ENCODE data around the gene NECTIN3.

Gene NECTIN3

DNA sequence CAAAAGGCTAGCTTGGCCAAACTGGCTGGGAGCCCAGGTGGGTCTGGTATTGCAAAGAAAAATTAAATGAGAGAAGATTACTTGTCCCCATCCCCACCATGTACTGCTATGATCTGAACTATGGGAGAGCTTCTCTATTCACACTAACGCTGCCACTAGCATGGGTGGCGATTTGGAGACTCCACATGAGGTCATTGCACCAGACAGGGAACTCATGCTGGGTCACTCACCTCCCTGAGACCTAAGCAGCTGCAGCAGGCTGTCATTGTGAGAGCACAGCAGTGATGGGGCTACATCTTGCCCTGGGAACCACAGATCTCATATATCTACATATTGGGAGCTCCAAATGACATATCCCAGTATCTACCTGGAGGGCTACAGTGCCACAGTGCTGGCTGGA lies 36.3 kb upstream of the NECTIN3 start:
- Histone ChIP-seq H3K36me3 (ENCODE audit: low read depth) (no peaks in the 10 kb centered on the region), H3K9me3 (ENCODE audit: severe bottlenecking) (no peaks in the 10 kb centered on the region), H3K4me1 (ENCODE audit: insufficient read depth, poor library complexity, severe bottlenecking) (peaks cover 5% of the 10 kb centered on the region), H3K27ac (ENCODE audit: poor library complexity, severe bottlenecking) (no peak overlapping the region), H3K4me3 (ENCODE audit: severe bottlenecking) (no peak overlapping the region), H3K27me3 (ENCODE audit: insufficient read depth, poor library complexity, severe bottlenecking) (no peaks in the 10 kb centered on the region)
- ATAC-seq (ENCODE audit: low read depth) (no peak), DNase-seq (ENCODE audit: low spot score) (no peak)
- TF ChIP-seq, protein P1, sequence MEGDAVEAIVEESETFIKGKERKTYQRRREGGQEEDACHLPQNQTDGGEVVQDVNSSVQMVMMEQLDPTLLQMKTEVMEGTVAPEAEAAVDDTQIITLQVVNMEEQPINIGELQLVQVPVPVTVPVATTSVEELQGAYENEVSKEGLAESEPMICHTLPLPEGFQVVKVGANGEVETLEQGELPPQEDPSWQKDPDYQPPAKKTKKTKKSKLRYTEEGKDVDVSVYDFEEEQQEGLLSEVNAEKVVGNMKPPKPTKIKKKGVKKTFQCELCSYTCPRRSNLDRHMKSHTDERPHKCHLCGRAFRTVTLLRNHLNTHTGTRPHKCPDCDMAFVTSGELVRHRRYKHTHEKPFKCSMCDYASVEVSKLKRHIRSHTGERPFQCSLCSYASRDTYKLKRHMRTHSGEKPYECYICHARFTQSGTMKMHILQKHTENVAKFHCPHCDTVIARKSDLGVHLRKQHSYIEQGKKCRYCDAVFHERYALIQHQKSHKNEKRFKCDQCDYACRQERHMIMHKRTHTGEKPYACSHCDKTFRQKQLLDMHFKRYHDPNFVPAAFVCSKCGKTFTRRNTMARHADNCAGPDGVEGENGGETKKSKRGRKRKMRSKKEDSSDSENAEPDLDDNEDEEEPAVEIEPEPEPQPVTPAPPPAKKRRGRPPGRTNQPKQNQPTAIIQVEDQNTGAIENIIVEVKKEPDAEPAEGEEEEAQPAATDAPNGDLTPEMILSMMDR (IDR thresholded peaks at IDR 0.05; ENCODE audit: poor library complexity, severe bottlenecking), result no peak

DNA sequence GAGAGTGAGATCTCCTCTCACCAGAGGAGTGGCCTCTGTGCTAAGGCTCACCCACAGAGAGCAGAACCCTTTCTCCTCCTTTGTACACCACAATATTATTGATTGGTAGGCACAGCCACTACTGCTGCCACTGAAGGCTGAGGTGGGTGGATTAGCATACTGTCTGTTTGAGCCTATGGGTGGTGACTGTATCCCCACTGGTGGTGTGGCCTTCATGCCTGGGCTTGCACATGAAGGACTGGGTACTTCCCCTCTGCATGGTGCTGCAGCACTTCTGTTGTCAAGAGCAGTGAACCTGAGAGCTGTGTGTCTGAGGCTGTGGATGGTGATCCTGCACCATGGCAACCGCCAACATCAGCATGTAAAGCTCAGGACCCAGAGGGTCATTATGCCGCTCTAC lies 35.7 kb upstream of the NECTIN3 start:
- Histone ChIP-seq H3K4me3 (ENCODE audit: severe bottlenecking) (no peak overlapping the region), H3K36me3 (ENCODE audit: low read depth) (no peaks in the 10 kb centered on the region), H3K9me3 (ENCODE audit: severe bottlenecking) (no peaks in the 10 kb centered on the region), H3K4me1 (ENCODE audit: insufficient read depth, poor library complexity, severe bottlenecking) (peaks cover 5% of the 10 kb centered on the region), H3K27ac (ENCODE audit: poor library complexity, severe bottlenecking) (no peak overlapping the region), H3K27me3 (ENCODE audit: insufficient read depth, poor library complexity, severe bottlenecking) (no peaks in the 10 kb centered on the region)
- TF ChIP-seq, protein P1 (IDR thresholded peaks at IDR 0.05; ENCODE audit: poor library complexity, severe bottlenecking), result no peak
- ATAC-seq (ENCODE audit: low read depth) (no peak), DNase-seq (ENCODE audit: low spot score) (no peak)

DNA sequence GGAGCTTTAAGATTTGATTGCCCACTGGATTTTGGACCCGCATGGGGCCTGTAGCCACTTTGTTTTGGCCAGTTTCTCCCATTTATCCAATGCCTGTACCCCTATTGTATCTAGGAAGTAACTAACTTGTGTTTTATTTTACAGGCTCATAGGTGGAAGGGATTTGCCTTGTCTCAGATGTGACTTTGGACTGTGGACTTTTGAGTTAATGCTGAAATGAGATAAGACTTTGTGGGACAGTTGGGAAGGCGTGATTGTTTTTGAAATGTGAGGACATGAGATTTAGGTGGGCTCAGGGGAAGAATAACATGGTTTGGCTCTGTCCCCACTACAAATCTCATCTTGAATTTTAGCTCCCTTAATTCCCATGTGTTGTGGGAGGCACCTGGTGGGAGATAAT lies 30.7 kb upstream of the NECTIN3 start:
- Histone ChIP-seq H3K4me3 (ENCODE audit: severe bottlenecking) (no peak overlapping the region), H3K9me3 (ENCODE audit: severe bottlenecking) (no peaks in the 10 kb centered on the region), H3K27me3 (ENCODE audit: insufficient read depth, poor library complexity, severe bottlenecking) (no peaks in the 10 kb centered on the region), H3K36me3 (ENCODE audit: low read depth) (no peaks in the 10 kb centered on the region), H3K4me1 (ENCODE audit: insufficient read depth, poor library complexity, severe bottlenecking) (no peaks in the 10 kb centered on the region), H3K27ac (ENCODE audit: poor library complexity, severe bottlenecking) (no peak overlapping the region)
- ATAC-seq (ENCODE audit: low read depth) (no peak), DNase-seq (ENCODE audit: low spot score) (no peak)
- TF ChIP-seq, protein P1 (IDR thresholded peaks at IDR 0.05; ENCODE audit: poor library complexity, severe bottlenecking), result no peak

DNA sequence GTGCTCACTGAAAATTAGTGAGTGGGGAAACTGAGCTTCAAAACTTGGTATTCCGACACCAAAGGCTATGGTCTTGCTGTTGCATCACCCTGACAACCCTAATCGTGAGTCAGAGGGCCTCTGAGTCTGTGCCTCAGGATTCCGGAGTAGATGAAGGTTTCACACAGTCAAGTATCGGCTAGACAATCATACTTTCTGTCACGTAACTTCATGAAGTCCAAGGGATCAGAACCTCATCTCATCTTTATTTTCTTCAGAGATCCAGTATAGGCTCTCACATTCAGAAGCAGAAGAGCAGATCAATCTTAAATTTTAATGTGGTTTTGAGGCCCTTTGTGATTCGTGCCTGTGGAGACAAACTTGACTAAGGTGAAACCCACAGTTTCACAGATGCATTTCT lies 26.1 kb upstream of the NECTIN3 start:
- Histone ChIP-seq H3K27ac (ENCODE audit: poor library complexity, severe bottlenecking) (no peak overlapping the region), H3K4me3 (ENCODE audit: severe bottlenecking) (no peak overlapping the region), H3K9me3 (ENCODE audit: severe bottlenecking) (no peaks in the 10 kb centered on the region), H3K4me1 (ENCODE audit: insufficient read depth, poor library complexity, severe bottlenecking) (no peaks in the 10 kb centered on the region), H3K27me3 (ENCODE audit: insufficient read depth, poor library complexity, severe bottlenecking) (no peaks in the 10 kb centered on the region), H3K36me3 (ENCODE audit: low read depth) (no peaks in the 10 kb centered on the region)
- ATAC-seq (ENCODE audit: low read depth) (no peak), DNase-seq (ENCODE audit: low spot score) (no peak)
- TF ChIP-seq, protein P1 (IDR thresholded peaks at IDR 0.05; ENCODE audit: poor library complexity, severe bottlenecking), result no peak

DNA sequence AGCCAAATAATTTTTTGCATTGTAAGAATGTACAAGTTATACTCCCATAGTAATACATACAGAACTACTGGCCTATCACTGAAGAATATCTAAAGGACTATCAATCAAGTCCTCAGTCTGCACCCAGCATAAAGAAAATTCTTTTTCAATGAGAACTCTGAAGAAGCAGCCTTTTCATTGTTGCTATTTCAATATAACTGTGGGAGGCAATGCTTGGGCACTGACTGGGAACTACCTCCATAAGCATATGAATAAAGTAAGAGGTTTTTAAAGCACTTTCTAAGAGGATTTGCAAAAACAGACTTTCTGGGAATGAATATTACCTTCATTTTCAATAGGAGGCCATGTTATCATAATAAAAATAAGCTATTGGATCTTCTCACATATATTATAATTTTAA lies 24.6 kb upstream of the NECTIN3 start:
- Histone ChIP-seq H3K4me3 (ENCODE audit: severe bottlenecking) (no peak overlapping the region), H3K27me3 (ENCODE audit: insufficient read depth, poor library complexity, severe bottlenecking) (no peaks in the 10 kb centered on the region), H3K9me3 (ENCODE audit: severe bottlenecking) (no peaks in the 10 kb centered on the region), H3K36me3 (ENCODE audit: low read depth) (no peaks in the 10 kb centered on the region), H3K4me1 (ENCODE audit: insufficient read depth, poor library complexity, severe bottlenecking) (no peaks in the 10 kb centered on the region), H3K27ac (ENCODE audit: poor library complexity, severe bottlenecking) (no peak overlapping the region)
- DNase-seq (ENCODE audit: low spot score) (no peak), ATAC-seq (ENCODE audit: low read depth) (no peak)
- TF ChIP-seq, protein P1 (IDR thresholded peaks at IDR 0.05; ENCODE audit: poor library complexity, severe bottlenecking), result no peak
